Measurements from ENCODE around the gene HOXB8.

DNA sequence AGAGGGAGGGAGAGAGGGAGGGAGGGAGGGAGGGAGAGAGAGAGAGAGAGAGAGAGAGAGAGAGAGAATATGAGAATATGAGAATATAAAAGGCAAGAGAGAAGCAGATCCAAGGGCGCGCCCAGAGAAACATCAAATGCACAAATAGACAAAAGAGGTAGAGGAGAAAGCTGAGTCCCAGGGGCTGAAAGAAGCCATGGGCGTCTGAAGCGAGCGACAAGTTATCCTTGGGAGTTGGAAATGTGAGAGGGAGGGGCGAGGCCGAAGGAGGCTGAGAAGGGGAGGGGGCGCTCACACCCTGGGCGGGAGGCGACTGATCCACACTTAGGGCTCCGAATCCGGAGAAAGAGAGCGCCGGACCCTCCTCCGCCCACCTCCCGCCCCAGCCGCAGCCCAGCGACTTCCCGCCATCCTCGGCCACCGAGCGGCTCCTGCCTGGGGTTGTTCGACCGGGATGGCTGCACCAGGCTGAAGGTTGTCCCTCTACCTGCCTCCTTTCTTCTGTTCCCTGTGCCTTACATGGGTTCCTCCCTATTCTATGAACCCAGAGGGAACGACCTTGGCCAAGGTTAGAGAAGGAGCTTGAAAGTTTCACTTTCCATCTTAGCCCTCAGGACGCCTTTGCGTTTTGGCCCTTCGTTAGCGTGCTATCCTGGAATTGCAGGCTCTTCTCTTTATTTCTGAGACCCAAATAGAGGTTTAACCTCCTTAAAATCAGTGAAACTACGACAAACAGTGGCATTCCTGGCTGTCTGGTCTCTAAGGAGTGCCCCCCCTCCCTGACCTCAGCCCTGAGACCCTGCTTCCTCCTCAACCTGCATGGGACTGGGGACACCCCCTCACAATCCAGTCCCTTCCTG, 32.2 kb upstream of the HOXB8 start:
- TF ChIP-seq CREB1 (CRISPR knock-in tag; IDR thresholded peaks at IDR 0.05; ENCODE audit: low read depth), result no peak
- TF ChIP-seq, protein P1, sequence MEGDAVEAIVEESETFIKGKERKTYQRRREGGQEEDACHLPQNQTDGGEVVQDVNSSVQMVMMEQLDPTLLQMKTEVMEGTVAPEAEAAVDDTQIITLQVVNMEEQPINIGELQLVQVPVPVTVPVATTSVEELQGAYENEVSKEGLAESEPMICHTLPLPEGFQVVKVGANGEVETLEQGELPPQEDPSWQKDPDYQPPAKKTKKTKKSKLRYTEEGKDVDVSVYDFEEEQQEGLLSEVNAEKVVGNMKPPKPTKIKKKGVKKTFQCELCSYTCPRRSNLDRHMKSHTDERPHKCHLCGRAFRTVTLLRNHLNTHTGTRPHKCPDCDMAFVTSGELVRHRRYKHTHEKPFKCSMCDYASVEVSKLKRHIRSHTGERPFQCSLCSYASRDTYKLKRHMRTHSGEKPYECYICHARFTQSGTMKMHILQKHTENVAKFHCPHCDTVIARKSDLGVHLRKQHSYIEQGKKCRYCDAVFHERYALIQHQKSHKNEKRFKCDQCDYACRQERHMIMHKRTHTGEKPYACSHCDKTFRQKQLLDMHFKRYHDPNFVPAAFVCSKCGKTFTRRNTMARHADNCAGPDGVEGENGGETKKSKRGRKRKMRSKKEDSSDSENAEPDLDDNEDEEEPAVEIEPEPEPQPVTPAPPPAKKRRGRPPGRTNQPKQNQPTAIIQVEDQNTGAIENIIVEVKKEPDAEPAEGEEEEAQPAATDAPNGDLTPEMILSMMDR (conservative IDR thresholded peaks at IDR 0.05; ENCODE audit: low read depth in 2 of 2), result no peak
- TF ChIP-seq POLR2AphosphoS5 (IDR thresholded peaks at IDR 0.05; ENCODE audit: low read depth), result no peak
- TF ChIP-seq EZH2 (IDR thresholded peaks at IDR 0.05; ENCODE audit: low read depth, unreplicated experiment), result peak; percentile 48
- TF ChIP-seq, protein P2, sequence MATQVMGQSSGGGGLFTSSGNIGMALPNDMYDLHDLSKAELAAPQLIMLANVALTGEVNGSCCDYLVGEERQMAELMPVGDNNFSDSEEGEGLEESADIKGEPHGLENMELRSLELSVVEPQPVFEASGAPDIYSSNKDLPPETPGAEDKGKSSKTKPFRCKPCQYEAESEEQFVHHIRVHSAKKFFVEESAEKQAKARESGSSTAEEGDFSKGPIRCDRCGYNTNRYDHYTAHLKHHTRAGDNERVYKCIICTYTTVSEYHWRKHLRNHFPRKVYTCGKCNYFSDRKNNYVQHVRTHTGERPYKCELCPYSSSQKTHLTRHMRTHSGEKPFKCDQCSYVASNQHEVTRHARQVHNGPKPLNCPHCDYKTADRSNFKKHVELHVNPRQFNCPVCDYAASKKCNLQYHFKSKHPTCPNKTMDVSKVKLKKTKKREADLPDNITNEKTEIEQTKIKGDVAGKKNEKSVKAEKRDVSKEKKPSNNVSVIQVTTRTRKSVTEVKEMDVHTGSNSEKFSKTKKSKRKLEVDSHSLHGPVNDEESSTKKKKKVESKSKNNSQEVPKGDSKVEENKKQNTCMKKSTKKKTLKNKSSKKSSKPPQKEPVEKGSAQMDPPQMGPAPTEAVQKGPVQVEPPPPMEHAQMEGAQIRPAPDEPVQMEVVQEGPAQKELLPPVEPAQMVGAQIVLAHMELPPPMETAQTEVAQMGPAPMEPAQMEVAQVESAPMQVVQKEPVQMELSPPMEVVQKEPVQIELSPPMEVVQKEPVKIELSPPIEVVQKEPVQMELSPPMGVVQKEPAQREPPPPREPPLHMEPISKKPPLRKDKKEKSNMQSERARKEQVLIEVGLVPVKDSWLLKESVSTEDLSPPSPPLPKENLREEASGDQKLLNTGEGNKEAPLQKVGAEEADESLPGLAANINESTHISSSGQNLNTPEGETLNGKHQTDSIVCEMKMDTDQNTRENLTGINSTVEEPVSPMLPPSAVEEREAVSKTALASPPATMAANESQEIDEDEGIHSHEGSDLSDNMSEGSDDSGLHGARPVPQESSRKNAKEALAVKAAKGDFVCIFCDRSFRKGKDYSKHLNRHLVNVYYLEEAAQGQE (IDR thresholded peaks at IDR 0.05; ENCODE audit: unreplicated experiment), result no peak
- no peak for TF ChIP-seq EZH2phosphoT487 (IDR thresholded peaks at IDR 0.05; ENCODE audit: unreplicated experiment)
- TF ChIP-seq, protein P3, sequence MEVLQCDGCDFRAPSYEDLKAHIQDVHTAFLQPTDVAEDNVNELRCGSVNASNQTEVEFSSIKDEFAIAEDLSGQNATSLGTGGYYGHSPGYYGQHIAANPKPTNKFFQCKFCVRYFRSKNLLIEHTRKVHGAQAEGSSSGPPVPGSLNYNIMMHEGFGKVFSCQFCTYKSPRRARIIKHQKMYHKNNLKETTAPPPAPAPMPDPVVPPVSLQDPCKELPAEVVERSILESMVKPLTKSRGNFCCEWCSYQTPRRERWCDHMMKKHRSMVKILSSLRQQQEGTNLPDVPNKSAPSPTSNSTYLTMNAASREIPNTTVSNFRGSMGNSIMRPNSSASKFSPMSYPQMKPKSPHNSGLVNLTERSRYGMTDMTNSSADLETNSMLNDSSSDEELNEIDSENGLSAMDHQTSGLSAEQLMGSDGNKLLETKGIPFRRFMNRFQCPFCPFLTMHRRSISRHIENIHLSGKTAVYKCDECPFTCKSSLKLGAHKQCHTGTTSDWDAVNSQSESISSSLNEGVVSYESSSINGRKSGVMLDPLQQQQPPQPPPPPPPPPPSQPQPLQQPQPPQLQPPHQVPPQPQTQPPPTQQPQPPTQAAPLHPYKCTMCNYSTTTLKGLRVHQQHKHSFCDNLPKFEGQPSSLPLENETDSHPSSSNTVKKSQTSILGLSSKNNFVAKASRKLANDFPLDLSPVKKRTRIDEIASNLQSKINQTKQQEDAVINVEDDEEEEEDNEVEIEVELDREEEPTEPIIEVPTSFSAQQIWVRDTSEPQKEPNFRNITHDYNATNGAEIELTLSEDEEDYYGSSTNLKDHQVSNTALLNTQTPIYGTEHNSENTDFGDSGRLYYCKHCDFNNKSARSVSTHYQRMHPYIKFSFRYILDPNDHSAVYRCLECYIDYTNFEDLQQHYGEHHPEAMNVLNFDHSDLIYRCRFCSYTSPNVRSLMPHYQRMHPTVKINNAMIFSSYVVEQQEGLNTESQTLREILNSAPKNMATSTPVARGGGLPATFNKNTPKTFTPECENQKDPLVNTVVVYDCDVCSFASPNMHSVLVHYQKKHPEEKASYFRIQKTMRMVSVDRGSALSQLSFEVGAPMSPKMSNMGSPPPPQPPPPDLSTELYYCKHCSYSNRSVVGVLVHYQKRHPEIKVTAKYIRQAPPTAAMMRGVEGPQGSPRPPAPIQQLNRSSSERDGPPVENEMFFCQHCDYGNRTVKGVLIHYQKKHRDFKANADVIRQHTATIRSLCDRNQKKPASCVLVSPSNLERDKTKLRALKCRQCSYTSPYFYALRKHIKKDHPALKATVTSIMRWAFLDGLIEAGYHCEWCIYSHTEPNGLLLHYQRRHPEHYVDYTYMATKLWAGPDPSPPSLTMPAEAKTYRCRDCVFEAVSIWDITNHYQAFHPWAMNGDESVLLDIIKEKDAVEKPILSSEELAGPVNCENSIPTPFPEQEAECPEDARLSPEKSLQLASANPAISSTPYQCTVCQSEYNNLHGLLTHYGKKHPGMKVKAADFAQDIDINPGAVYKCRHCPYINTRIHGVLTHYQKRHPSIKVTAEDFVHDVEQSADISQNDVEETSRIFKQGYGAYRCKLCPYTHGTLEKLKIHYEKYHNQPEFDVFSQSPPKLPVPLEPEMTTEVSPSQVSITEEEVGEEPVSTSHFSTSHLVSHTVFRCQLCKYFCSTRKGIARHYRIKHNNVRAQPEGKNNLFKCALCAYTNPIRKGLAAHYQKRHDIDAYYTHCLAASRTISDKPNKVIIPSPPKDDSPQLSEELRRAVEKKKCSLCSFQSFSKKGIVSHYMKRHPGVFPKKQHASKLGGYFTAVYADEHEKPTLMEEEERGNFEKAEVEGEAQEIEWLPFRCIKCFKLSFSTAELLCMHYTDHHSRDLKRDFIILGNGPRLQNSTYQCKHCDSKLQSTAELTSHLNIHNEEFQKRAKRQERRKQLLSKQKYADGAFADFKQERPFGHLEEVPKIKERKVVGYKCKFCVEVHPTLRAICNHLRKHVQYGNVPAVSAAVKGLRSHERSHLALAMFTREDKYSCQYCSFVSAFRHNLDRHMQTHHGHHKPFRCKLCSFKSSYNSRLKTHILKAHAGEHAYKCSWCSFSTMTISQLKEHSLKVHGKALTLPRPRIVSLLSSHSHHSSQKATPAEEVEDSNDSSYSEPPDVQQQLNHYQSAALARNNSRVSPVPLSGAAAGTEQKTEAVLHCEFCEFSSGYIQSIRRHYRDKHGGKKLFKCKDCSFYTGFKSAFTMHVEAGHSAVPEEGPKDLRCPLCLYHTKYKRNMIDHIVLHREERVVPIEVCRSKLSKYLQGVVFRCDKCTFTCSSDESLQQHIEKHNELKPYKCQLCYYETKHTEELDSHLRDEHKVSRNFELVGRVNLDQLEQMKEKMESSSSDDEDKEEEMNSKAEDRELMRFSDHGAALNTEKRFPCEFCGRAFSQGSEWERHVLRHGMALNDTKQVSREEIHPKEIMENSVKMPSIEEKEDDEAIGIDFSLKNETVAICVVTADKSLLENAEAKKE (CRISPR knock-in tag; IDR thresholded peaks at IDR 0.05), result no peak
- TF ChIP-seq JUNB (IDR thresholded peaks at IDR 0.05; ENCODE audit: unreplicated experiment), result no peak
- TF ChIP-seq, protein P4, sequence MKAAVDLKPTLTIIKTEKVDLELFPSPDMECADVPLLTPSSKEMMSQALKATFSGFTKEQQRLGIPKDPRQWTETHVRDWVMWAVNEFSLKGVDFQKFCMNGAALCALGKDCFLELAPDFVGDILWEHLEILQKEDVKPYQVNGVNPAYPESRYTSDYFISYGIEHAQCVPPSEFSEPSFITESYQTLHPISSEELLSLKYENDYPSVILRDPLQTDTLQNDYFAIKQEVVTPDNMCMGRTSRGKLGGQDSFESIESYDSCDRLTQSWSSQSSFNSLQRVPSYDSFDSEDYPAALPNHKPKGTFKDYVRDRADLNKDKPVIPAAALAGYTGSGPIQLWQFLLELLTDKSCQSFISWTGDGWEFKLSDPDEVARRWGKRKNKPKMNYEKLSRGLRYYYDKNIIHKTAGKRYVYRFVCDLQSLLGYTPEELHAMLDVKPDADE (IDR thresholded peaks at IDR 0.05), result no peak
- TF ChIP-seq ZNF114 (CRISPR knock-in tag; IDR thresholded peaks at IDR 0.05), result no peak
- TF ChIP-seq NANOG (IDR thresholded peaks at IDR 0.05; ENCODE audit: borderline replicate concordance), result no peak
- no peak for TF ChIP-seq ZNF331 (CRISPR knock-in tag; IDR thresholded peaks at IDR 0.05; ENCODE audit: low read depth)
